Thyroid gland (tissue), 4 donors: ENCODE measurements around the gene LGALS1.

ENCODE experiments used
- POLR2A ChIP-seq, 2 donors: fragments of 450-650 bp; IDR thresholded peaks; one replicate each; pipeline ENCODE4 v1.6.1; 2017; ENCODE audit warnings: antibody characterized with exemption in 2 of 2, mild to moderate bottlenecking in 2 of 2, moderate library complexity in 1 of 2
- TF ChIP-seq, protein P1 (sequence below), 6 experiments: fragments of 200-600 bp in 3 of 6; fragments of 450-650 bp in 3 of 6; sonication (generic) in 3 of 6; IDR thresholded peaks; one replicate each; pipeline ENCODE4 v1.5.1; 2016 to 2019; ENCODE audit warnings: antibody characterized with exemption in 6 of 6, mild to moderate bottlenecking in 2 of 6, inconsistent platforms in 1 of 6, moderate library complexity in 1 of 6

DNA sequence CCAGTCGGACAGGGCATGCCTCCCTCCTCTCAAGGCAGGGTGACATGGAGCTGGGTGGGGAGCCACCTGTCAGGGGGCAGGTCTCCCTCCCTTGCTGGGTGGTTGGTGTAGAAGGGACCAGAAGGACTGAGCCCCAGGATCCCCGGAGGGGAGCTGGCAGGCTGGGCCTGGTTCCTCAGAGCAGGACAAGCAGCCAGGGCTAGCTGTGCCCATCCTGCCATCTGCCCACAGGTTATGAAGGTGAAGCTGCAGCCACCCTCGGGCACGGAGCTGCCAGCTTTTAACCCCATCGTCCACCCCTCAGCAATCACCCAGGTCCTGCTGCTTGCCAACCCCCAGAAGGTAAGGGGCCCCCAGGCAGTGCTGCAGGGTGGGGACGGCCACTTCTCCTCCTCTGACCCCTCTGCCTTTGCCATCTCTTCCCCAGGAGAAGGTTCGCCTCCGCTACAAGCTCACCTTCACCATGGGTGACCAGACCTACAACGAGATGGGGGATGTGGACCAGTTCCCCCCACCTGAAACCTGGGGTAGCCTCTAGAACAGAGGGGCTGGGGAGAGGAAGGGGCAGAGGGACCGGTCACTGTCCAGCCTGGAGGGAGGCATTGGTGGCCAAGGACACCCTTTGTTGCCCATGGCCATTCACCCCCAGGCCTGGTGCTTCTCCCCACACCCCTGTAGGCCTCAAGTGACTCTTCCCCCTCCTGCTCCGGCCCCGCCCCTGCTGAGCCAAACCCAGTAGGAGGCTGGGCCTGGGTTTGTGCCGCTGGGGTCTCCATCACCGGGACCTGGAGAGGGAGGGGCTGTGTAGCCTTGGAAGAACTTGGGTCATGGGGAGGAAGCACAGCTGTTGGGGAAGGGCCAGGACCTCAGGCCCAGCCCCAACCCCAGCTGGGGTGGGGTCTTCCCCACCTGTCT lies 43.0 kb upstream of the LGALS1 start:
- TF ChIP-seq, protein P1, sequence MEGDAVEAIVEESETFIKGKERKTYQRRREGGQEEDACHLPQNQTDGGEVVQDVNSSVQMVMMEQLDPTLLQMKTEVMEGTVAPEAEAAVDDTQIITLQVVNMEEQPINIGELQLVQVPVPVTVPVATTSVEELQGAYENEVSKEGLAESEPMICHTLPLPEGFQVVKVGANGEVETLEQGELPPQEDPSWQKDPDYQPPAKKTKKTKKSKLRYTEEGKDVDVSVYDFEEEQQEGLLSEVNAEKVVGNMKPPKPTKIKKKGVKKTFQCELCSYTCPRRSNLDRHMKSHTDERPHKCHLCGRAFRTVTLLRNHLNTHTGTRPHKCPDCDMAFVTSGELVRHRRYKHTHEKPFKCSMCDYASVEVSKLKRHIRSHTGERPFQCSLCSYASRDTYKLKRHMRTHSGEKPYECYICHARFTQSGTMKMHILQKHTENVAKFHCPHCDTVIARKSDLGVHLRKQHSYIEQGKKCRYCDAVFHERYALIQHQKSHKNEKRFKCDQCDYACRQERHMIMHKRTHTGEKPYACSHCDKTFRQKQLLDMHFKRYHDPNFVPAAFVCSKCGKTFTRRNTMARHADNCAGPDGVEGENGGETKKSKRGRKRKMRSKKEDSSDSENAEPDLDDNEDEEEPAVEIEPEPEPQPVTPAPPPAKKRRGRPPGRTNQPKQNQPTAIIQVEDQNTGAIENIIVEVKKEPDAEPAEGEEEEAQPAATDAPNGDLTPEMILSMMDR (IDR thresholded peaks at IDR 0.05), result no peak
- TF ChIP-seq POLR2A (IDR thresholded peaks at IDR 0.05), result no peak
